ENCODE results near the gene IFNL2.

IFNL2 gene

DNA sequence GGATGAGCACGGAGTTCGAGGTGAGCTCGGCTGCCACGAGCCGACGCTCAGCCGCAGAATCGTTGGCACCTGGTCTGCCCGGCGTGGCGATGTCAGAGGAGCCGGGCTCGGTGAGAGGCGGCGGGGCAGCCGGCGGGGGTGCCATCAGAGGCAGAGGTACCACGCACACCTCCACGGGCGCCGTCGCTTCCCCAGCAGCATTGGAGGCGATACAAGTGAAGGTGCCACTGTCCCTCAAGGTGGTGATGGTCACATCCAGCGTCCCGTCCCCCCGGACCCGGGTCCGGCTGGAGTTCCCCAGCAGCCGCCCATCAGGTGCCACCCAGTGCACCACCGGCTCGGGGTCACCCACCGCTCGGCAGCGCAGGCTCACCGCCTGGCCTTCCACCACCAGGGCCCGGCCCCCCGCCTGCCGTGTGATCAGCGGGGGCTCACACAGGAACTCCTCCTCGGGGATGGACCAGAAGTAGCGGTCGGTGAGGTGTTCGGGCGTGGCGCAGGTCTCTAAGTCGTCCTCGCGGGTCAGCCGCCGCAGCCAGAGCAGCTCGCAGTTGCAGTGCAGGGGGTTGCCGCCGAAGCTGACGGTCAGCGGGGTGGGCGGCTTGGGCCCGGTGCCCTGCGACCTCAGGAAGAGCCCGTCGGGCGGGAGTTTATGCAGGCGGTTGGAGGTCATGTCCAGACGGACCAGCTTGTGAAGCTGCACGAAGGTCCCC is 46.0 kb downstream of the IFNL2 start:
- DNase-seq (ENCODE audit: extremely low spot score, insufficient read length, low read depth) (no peak), FAIRE-seq (no peak)

DNA sequence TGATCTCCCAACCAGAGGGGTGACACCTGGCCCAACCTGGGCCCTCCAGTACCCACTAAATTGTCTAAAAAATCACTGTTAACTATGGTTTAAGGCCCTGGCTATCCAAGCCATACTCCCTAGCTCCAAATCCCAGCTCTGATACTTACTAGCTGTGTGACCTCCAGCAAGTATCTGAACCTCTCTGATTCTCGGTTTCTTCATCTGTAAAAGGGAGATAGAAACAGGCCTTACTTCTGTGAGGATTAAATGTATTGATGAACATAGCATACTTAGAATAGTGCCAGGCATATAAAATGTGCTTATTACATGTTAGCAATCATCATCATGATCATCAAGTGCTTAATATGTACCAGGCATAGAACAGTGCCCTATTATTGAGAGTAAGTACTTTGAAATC is 47.7 kb downstream of the IFNL2 start:
- DNase-seq (ENCODE audit: extremely low spot score, insufficient read length, low read depth), result no peak
- FAIRE-seq, result no peak

DNA sequence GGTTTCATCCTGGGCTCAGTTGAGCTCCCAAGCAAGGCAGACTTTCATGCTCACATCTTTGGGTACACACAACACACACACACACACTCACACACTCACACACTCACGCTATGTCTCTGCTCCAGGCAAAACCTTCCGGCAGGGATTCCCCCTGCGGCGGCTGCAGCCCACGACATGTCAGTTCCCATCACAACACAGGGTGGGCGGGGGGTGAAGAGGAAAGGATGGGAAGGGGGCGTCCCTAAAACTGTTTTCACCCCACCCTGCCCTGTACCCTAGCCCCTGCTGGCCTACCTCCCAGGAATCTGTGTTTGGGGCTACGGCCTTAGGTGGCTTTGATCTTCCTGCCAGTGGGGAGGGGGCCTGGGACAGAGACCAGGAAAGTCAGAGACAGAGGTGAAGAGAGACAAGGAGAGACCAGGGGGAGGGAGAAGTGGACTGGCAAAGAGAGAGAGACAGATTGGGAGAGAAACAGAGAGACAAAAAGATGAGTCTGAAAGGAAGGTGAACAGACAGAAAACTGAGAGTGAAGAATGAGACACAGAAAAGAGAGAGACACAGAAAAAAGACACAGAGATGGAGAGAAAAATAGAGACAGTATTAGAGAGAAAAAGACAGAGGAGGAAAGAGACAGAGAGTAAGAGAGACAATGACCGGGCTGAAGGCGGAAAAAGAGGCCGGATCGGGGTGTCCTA is 48.6 kb downstream of the IFNL2 start:
- DNase-seq (ENCODE audit: extremely low spot score, insufficient read length, low read depth) (no peak), FAIRE-seq (no peak)

DNA sequence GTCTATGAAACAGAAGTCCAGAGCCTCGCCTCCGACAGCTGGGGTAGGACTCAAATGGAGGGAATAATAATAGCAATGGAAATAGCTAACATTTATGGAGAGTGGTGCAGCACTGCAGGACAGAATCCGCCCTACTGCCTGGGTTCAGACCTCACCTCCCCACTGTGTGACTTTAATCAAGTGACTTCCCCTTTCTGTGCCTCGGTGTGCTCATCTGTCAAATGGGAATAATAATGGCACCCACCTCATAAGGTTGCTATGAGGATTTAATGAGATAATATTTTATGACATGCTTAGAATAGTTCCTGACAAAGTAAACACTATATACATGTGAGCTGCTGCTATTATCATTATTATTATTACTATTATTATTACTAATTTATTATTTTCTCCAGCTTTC is 49.3 kb downstream of the IFNL2 start:
- no peak for FAIRE-seq
- DNase-seq (ENCODE audit: extremely low spot score, insufficient read length, low read depth), result no peak

DNA sequence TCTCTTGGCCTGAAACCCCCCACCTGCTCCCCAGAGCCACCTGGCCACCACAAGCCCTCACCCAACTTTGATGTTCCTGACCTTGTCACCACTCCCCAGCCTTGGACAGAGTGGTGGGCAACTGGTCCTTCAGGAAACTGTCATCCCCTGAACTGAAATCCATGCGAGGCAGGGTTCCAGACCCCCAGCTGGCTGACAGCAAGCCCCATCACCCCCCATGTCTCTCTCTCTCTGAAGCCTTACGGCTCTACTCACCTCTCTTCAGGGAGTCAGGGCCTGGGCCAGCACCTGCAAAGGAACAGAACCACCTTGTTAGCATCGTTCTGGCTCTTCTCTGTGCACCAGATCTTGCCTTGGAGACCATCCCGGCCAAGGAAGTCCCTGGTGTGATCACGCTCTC is 49.9 kb downstream of the IFNL2 start:
- DNase-seq (ENCODE audit: extremely low spot score, insufficient read length, low read depth) (no peak), FAIRE-seq (no peak)

DNA sequence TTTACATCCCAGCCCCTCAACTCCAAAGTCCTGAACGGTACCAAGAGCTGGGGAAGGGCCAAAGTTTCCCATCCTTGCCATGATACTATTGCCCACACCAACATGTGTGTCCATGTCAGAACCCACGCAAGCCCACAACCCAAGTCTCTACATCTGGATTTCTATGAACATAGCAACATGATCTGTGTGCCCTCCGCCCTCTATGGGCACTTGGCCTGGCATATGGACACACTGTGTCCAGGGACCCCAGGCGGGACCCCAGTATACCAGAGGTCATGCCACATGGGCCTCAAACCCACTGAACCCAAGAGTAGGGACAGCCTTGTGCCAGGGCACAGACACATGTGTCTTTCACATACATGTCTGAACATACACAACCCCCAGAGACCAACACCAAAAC is 50.5 kb downstream of the IFNL2 start:
- no peak for FAIRE-seq
- DNase-seq (ENCODE audit: extremely low spot score, insufficient read length, low read depth), result no peak

DNA sequence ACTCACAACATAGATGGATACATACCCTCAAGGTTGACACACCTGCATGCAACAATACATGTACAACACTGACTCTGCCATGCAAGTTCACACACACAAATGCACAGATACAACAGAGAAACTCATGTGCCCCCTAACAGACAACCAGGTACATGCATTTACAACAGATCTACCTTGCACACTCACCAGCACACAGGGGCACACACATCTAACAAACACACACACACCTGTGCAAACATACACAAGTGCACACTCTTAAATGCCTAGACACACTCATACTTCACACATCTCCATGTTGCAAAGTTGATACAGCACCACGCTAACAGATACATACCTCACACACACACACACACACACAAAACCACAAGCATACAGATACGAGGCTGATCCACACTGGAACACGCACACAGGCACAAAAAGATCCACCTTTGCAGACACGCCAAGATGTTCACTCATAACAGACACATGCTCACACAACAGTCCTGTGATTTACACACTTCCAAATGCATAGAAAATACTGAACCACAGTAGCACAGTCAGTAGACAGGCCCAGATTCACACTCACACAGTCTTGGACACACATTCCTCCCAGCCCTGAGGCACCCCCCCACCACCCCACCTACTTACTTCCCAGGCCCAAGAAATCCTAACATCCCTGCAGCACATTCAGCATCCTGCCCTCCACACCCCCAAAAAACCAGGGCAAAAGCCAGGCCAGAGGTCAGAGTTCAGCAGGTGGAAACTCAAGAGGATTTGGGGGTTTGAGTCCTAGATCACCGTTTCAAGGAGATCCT is 51.1 kb downstream of the IFNL2 start:
- DNase-seq (ENCODE audit: extremely low spot score, insufficient read length, low read depth) (no peak), FAIRE-seq (no peak)
